Jurkat, Clone E6-1 (cell line): ENCODE measurements around the gene MEOX2. TPM values are rescaled to one million over a fixed set of nuclear protein-coding genes. Genes with fewer than 3 reads are reported as not detected.

Source experiments
- DNase-seq: peaks from one replicate; pipeline ENCODE4 v3.0.0-alpha.2; 2011; ENCODE audit warnings: low read depth, low spot score
- H3K4me3 ChIP-seq: 2 replicates; pipeline ENCODE4 v1.5.1; 2011; ENCODE audit warnings: mild to moderate bottlenecking, low read length, control low read depth, moderate library complexity
- polyA plus RNA-seq: library from polyadenylated mRNA; unstranded; fragments of >200 nt; gene quantifications from one replicate; pipeline ENCODE4 v1.2.1, GENCODE V29; 2012; ENCODE audit warnings: missing spikeins; ENCODE audit not compliant: insufficient read length, insufficient read depth

Gene MEOX2
- polyA plus RNA-seq: not detected

DNA sequence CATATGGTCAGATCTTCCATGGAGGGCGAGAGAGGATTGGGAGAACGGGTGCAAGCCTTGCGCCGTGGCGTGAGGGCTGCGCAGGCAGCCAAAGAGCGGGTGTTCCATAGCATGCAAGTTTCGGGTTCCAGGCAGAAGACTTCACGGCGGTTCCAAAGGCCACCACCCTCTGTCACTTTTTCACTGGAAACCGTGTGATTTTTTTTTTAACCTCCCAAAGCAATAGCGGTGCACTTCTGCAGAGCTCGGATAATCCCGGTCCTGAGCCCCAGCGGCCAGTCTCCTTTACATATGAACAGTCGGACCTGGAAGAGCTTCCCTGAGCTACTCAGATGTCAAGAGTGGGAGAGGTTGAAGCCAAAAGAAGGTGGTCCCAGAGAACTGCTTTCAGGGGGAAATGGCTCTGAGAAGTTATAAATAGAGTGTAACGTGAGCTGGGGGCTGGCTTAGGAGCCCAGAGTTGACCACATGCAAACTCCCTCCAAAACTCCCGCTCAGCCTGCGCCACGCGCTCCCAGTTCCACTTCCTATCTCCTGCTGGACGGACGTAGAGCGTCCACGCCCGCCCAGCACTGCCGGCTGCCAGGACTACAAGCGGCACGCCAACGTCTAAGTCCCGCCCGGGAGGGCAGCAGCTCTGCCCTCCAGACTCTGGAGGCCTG, at the start of gene MEOX2:
MEOX2 (minus strand) TSS at position 389 of the 662 bp plus-strand sequence; CDS start at position 108, 281 bp downstream.
- no peak within 1 kb of the TSS for H3K4me3 ChIP-seq

DNA sequence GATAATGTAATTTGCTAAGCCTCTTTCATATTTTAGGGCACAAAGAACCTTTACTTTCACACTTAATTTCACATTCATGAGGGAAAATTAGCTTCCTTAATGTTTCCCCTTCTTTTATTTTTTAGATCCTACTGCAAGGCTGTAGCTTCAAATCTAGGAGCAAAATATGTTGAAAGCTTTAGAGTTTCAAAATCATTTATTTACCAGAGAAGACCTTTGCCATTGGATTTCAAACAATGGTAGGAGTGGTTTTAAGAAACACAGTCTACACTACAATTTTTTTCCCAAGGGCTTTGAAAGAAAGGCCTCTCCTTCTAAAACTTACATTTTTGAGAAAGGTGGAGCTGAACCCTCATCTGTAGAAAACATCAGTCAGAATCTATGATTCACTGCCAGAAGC, 43.3 kb upstream of the MEOX2 start:
- no peak overlapping the region for H3K4me3 ChIP-seq
- no peak for DNase-seq

More for the DNA sequence above, at the start of gene MEOX2:
- no peak for DNase-seq

GRCh38 chr7:15725051-15725450, 38.6 kb upstream of the MEOX2 start:
- no peak overlapping the region for H3K4me3 ChIP-seq
- no peak for DNase-seq

DNA sequence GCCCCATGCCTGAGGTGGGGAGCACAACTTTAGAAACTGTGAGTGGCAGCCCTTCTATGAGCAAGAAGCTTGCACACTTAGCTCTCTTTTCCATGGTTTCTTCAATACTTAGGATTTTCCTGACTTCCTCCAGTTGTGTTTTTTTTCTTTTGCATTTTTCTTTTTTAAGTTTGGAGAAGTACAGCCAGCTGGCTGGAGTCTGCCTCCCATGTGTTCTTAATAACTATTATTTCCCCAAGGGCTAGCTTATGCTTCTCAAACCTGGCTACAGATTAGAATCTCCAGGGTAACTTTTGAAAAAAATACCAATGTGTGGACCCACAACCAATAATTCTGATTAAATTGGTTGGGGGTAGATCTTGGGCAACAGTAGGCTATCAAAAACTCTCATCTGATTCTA, 37.4 kb upstream of the MEOX2 start:
- H3K4me3 ChIP-seq: no peak overlapping the region
- DNase-seq: no peak

GRCh38 chr7:15720849-15721471, 34.5 kb upstream of the MEOX2 start:
- DNase-seq: peak; percentile 35
- no peak overlapping the region for H3K4me3 ChIP-seq

- no peak for DNase-seq
Measured at GRCh38 chr7:15719311-15719710, 32.8 kb upstream of the MEOX2 start.

DNA sequence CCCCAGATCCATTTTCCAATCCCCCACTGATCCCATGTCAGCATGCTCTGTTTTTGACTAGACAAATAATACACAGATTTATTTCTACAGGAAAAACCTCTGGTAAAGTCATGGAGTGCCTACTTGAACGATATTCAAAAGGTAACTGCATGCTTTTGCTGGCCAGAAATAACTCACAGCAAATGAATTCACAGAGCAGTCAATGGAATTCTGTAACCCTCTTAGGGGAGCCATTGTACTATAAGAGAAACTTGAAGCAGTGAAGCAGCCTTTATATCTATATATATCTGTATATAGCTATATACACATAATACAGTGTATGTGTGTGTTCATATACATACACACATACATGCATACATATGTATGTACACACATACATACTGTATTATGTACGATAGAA, 29.0 kb upstream of the MEOX2 start:
- H3K4me3 ChIP-seq: no peak overlapping the region
- no peak for DNase-seq

More at GRCh38 chr7:15719311-15719710, 32.8 kb upstream of the MEOX2 start:
- no peak overlapping the region for H3K4me3 ChIP-seq

- no peak for DNase-seq
- no peak overlapping the region for H3K4me3 ChIP-seq
Measured at GRCh38 chr7:15709978-15710377, 23.5 kb upstream of the MEOX2 start.

- H3K4me3 ChIP-seq: no peak overlapping the region
- DNase-seq: no peak
Measured at GRCh38 chr7:15707570-15707969, 21.1 kb upstream of the MEOX2 start.

- no peak for DNase-seq
- H3K4me3 ChIP-seq: no peak overlapping the region
Measured at GRCh38 chr7:15703732-15704131, 17.2 kb upstream of the MEOX2 start.

GRCh38 chr7:15692501-15693020, 6.1 kb upstream of the MEOX2 start:
- no peak for DNase-seq
- no peak overlapping the region for H3K4me3 ChIP-seq

DNA sequence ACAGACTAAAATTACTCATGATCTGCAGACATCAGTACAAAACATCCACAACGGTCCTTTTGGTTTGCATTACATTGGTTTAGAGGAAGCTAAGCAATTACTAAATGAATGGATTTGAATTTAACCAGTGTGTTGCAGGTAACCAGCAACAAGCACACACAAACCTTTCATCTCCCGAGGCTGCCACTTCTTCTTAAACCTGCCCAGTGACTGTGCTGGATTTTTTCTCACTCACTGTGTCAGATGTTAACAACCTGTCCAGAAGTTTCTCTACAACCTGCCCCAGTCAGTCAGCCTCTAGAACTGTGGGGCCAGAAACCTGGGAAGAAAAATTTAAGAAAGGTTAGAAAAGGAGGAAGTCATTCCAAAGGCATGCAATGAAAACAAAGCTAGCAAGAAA, 2.4 kb upstream of the MEOX2 start:
- DNase-seq: no peak
- H3K4me3 ChIP-seq: no peak overlapping the region

GRCh38 chr7:15688279-15688626, 1.8 kb upstream of the MEOX2 start:
- DNase-seq: no peak
- H3K4me3 ChIP-seq: no peak overlapping the region

DNA sequence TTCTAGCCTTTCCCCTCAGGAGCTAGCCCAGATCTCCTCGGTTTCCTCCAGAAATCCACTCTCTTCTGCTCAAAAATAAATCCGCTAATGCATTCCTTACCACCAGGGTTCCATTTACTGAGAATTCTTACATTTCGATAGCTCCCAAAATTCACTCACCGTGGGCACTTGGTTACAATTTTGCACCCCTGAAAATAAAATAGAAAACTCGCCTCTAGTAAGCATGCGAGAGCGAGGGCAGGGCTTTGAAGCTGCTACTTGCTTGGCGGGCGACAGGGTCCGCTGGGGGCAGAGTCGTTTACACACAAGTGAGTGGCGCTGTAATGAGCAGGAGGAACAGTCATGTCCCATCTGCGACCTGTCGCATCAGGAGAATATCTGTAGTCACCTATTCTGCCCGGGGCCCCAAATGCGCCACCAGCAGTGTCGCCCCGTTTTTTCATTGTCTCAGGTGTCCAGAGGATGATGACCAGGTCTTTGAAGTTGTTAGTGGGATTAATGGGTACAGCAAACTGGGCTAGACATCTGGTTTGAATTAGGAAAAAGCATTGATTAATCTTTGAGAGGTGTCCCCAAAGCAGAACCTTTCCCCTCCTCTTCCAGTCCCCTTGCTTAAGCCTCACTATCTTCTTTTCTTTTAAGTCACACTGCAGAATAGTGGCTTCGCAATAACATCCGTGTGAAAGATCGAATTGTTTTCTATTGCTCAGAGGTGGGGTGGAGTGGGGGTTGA, 1.2 kb upstream of the MEOX2 start:
- no peak for DNase-seq
- H3K4me3 ChIP-seq: no peak overlapping the region

GRCh38 chr7:15686957-15687545, 568 bp upstream of the MEOX2 start:
- DNase-seq: no peak
- no peak overlapping the region for H3K4me3 ChIP-seq

GRCh38 chr7:15685358-15686294, 857 bp downstream of the MEOX2 start:
- no peak overlapping the region for H3K4me3 ChIP-seq
- DNase-seq: no peak

DNA sequence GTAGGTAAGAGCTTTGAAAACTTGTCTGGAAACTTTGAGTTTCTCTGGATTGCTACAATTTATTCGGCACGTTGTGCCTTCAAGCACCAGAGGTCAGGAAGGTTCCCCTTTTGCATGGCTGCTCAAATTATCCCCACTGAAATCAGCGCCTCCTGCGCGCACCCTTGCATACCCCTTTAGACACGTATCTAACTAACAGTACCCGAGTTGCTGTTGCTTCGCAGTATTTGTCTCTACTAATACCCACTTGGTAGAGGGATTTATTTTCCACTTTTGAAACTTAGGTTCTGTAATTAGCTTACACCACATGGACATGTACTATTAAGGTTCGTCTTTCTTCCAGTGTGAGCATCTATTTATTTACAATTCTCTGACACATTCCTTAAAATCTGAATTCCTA, 1.6 kb downstream of the MEOX2 start:
- no peak overlapping the region for H3K4me3 ChIP-seq
- DNase-seq: no peak

DNA sequence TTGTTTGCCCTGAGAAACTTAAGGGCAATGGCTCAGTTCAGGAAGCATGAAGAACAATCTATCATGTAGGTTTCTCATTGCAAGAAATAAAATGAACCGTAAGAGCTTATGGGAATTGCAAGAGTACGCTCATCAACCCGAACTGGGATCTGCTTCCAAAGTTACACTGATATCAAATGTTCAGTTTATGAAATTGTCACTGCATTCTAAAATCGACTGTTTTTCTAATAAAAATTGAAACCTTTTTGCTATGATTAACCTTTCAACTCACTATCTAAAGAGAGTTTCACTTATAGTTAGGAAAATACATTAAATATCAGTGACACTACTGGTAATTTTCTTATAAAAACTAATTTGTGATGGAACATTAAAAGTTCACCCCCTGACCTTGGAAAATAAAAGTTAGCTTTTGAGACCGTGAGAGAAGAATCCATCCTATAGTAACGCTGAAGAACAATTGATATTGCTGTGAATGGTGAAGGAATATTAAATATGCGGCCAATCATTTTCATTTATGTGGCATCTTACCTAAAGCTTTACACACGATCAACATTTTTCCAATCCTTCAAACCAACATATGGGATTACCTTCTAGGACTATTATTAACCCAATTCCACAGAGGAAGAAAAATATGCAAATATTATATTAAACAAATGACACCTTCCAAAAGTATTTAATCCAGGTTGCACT, 2.2 kb downstream of the MEOX2 start:
- no peak overlapping the region for H3K4me3 ChIP-seq
- no peak for DNase-seq
